UCSD-AML1 (cell line): ENCODE data around the gene TCEA2.

ENCODE experiments used
- DNase-seq: peaks from one replicate; lab custom pipeline; 2025; ENCODE audit not compliant: unreplicated experiment; lab: John Stamatoyannopoulos, UW

Gene TCEA2

GRCh38 chr20:64091340-64091739, 28.3 kb downstream of the TCEA2 start:
- DNase-seq = no peak

DNA sequence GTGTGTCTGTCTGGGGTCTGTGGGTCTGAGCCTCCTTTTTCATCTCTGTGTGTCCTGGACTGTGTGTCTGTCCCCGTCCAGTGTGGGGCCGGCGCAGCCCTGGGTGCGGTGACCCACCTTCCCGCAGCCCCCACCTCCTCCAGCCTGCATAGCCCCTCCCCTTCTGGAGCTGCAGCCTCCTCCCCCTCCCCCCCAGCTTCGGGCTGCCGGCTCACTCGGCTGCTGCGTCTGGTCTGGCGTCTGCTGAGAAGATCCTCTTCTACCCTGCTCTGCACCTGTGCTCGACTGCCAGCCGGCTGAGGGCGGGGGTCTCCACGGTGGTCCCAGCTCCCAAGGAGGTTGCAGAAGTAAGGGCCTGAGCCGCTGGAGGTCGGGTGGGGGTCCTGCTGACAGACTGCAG, 28.8 kb downstream of the TCEA2 start:
- DNase-seq = no peak

GRCh38 chr20:64092258-64093012, 29.4 kb downstream of the TCEA2 start:
- DNase-seq = no peak

DNA sequence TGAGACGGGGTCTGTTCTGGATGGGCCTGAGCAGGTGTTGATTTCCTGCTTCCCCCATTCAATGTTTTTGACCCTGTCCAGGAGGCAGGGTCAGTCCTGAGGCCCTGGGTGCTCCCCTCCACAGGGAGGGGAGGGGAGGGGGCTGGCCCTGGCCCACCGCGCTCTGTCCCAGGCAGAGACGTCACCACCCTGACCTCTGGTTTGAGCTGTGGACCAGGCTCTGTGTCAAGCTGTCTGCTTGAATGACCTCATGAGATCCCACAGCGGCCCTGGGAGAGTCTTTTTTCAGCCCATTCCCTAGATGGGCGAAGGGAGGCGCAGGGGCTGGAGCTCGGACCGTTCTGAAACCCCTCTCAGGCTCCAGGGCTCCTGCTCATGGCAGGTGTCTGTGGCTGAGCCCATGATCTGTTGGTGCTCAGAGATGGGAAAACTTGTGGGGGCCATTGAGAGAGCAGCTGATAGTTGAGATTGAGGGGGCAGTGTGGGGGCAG, 30.1 kb downstream of the TCEA2 start:
- DNase-seq = no peak

DNA sequence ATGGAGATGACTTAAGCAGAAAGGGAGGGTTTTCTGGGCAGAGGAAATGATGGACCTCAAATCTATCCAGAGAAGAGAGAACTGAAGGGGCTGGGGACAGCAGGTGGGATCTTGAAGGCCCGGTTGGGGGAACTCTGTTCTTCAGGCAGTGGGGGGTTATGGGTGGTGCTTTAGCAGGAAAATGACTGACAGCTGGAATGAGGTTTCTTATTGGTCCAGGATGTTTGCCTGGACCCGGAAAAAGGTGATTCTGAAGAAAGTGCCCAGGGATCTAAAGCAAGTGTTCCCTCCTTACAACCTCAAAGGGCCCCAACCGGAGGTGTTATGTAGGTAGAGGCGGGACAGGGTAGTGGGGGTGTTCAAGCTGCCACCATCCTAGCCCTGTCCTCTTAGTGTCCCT, 32.5 kb downstream of the TCEA2 start:
- no peak for DNase-seq

DNA sequence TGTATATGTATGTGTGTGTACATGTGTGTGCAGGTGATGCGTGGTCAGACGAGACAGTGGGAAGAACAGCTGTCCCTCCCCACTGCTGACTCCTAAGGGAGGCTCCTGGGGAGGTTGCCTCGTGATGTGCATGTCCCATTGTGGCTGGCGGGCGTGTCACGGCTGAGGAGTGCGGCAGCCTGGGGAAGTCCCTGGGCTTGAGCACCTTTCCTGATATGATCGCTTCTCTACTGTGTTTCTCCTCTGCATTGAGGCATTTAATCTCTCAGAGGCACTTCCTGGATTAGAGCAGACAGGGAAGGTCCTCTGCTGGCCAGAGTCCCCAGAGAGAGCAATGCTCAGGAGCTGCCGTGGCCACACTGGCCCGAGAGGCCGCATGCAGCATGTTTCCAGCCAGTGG, 32.9 kb downstream of the TCEA2 start:
- no peak for DNase-seq

DNA sequence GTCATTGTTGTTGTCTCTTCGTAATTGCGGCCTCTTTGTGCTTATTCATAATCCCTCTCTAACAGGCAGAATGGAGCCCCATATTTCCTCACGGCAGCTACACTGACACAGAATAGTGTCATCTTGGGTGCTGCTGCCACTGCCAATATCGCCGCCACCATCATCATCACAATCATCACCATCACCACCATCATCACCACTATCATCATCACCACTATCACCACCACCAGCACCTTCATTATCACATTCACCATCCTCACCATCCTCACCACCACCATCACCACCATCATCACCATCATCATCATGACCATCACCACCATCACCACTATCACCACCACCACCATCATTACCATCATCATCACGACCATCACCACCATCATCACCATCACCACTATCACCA, 33.5 kb downstream of the TCEA2 start:
- DNase-seq = no peak

DNA sequence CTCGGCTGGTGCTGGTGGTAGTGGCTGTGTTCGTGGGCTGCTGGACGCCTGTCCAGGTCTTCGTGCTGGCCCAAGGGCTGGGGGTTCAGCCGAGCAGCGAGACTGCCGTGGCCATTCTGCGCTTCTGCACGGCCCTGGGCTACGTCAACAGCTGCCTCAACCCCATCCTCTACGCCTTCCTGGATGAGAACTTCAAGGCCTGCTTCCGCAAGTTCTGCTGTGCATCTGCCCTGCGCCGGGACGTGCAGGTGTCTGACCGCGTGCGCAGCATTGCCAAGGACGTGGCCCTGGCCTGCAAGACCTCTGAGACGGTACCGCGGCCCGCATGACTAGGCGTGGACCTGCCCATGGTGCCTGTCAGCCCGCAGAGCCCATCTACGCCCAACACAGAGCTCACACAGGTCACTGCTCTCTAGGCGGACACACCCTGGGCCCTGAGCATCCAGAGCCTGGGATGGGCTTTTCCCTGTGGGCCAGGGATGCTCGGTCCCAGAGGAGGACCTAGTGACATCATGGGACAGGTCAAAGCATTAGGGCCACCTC, 35.5 kb downstream of the TCEA2 start:
- DNase-seq = no peak

DNA sequence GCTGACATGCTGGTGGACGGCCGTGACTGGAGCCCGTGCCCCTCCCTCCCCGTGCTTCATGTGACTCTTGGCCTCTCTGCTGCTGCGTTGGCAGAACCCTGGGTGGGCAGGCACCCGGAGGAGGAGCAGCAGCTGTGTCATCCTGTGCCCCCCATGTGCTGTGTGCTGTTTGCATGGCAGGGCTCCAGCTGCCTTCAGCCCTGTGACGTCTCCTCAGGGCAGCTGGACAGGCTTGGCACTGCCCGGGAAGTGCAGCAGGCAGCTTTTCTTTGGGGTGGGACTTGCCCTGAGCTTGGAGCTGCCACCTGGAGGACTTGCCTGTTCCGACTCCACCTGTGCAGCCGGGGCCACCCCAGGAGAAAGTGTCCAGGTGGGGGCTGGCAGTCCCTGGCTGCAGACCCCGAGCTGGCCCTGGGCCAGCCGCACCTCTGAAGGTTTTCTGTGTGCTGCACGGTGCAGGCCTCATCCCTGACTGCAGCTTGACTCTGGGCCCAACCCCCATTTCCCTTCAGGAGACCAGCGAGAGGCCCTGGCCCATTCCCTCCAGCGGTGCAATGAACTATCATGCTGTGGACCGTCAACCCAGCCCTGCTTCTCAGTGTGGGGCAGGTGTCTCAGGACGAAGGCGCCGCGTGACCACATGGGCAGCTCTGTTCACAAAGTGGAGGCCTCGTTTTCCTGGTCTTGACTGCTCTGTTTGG, 36.2 kb downstream of the TCEA2 start:
- no peak for DNase-seq

DNA sequence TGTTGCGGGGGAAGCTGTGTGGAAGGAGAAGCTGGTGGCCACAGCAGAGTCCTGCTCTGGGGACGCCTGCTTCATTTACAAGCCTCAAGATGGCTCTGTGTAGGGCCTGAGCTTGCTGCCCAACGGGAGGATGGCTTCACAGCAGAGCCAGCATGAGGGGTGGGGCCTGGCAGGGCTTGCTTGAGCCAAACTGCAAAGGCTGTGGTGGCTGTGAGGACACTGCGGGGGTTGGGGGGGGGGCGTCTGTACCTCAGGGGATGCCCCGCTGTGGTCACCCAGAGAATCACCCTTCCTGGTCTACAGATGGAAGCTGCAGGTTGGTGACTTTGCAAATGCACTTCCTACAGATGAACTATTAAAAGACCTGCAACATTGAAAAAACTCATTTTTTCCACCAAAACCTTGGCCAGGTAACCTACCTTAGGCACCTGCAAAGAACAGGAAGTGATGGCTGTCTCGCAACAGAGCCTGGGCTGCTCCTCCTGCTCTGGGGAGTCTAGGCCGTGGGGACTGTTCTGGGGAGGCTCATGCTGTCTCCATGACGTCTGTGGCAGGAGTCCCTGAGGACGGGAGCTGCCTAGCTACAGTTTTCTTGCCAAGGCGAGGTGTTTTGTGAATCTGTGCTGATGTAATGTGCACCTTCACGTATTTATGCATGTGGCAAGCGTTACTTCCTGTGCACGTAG, 37.0 kb downstream of the TCEA2 start:
- no peak for DNase-seq

- DNase-seq = no peak
These were observed 37.5 kb downstream of the TCEA2 start for GRCh38 chr20:64100566-64100888.

DNA sequence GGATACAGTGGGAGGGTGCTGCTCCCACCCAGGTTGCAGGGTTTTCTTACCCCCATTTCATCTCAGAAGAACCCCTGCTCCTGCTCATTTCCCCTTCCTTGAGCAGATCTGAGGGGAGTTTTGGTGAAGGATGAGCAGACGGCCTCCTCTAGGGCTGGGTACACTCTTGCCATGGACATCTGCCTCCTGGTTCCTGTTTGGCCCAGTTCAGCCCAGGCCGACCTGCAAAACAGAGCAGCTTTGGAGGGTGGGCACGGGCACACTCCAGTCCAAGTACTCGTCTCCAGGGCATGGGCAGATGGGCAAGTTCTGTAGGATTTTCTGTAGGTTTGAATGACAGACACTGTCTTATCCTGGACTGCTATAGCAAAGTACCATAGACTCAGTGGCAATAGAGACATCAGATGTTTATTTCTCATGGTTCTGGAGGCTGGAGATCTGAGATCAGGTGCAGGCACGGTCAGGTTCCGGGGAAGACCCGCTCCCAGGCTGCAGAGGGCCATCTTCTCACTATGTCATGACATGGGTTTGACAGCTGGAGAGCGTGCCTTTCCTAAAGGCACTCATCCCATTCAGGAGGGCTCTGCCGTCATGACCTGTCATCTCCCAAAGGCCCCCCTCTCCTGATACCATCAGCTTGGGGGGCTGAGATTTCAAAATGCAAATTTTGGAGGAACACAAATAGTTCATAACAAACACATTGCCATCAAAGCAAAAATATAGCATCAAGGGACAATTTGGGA, 38.1 kb downstream of the TCEA2 start:
- DNase-seq = no peak

GRCh38 chr20:64101731-64102621, 39.0 kb downstream of the TCEA2 start:
- DNase-seq = peak; percentile 70

GRCh38 chr20:64102647-64103354, 39.8 kb downstream of the TCEA2 start:
- no peak for DNase-seq

DNA sequence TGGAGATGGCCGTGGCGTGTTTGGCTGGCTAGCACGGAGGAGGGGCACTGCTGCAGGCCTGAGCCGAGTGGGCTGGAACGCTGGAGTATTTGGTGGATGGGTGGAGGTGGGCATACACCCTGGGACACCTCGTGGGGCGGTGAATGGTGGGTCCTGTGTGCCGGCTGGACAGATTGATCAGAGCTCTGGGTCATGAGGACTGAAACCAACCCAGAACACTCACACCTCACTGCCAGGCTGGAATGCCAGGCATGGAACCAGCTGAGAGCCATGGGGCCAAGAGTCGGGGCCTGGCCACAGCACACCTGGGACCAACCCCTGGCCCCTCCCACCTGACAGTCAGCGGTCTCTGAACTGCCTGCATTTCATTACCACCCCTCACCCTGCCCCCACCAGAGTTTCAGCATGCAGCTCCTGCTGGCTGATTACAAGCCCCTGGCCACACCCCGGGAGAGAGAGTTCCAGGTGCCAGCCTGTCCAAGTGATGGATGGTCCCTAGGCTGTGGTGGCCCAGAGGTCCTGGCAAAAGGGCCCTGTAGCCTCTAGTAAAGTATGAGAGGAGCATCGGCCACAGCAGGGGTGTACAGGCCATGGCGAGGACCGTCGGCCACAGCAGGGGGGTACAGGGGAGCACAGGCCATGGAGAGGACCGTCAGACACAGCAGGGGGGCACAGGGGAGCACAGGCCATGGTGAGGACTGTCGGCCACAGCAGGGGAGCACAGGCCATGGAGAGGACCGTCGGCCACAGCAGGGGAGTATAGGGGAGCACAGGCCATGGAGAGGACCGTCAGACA, 41.1 kb downstream of the TCEA2 start:
- no peak for DNase-seq

DNA sequence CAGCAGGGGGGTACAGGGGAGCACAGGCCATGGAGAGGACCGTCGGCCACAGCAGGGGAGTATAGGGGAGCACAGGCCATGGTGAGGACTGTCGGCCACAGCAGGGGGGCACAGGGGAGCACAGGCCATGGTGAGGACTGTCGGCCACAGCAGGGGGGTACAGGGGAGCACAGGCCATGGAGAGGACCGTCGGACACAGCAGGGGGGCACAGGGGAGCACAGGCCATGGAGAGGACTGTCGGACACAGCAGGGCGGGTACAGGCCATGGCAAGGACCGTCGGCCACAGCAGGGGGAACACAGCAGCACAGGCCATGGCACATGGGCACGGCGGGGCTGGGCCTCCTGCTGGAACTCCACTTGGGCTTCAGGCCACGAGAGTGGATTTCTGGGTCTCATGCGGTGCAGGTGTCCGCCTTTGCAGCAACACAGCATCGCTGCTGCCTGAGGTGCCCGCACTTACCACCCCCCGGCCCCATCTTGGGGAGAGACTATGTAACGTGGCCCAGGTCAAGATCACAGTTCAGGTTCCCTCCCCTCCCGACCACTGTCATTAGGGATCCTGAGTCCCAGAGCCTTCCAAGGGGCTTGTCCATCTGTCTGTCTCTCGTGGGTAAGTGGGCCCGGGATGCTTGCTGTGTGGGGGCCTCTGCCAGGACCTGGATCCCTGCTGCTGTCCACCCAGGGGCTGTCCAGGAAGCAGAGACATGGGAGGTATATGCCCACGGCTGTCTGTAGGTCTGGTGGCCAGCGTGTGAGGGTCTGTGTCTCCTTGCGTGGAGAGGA, 41.9 kb downstream of the TCEA2 start:
- DNase-seq = no peak

GRCh38 chr20:64105846-64106434, 42.9 kb downstream of the TCEA2 start:
- no peak for DNase-seq
